Jurkat, Clone E6-1 (cell line): ENCODE data around the gene LEF1.
A peak's percentile ranks its signal among the peaks of the same experiment; 100 is the strongest.
"Not testable (repeated sequence)": the region's sequence is repeated elsewhere in the genome, so short reads cannot be mapped to it uniquely, and the experiment has no call there.

Experiments used
- DNase-seq: peaks from one replicate; pipeline ENCODE4 v3.0.0-alpha.2; 2011; ENCODE audit warnings: low read depth, low spot score
- H3K4me3 ChIP-seq: 2 replicates; pipeline ENCODE4 v1.5.1; 2011; ENCODE audit warnings: mild to moderate bottlenecking, low read length, control low read depth, moderate library complexity

LEF1 gene

DNA sequence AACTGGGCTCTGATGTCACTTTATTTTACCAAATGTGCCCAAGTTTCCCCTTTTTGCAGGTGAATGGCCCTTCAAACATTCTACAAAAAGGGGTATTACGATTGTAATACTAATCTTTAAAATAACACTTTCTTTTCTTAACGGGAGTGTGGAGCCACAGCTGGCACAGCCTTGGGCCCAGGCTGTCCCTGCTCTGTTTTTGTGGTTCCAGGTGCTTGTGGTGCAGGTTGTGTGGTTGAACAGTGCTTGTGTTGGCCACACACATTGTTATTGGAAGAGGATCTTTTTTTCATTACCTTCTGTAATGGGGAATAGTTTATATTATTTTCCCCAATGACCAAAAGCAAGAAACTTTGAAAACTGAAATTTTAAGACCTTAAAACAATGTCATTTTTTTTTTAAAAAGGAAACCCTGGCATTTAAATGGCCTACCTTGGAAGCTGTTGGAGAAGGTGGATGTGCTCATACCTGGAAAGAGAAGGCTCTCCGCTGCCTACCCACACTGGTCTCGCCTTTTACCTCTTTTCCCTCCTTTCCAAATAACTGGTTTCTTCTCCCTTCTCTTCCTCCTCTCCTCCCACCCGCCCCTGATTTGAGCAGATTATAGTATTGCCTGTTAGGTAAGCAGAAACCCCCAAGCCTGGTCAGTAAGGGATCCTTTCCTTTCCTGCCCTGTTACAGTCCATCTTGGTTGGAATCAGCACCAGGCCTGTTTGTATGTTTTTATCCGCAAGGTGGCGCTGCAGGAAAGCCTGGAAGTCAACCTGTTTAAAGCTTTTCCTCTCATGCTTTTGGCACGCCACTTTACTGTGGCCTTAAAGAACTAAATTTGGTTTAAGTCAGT is 150.5 kb downstream of the LEF1 start:
- peak; percentile 71 for DNase-seq
- no peak overlapping the region for H3K4me3 ChIP-seq

DNA sequence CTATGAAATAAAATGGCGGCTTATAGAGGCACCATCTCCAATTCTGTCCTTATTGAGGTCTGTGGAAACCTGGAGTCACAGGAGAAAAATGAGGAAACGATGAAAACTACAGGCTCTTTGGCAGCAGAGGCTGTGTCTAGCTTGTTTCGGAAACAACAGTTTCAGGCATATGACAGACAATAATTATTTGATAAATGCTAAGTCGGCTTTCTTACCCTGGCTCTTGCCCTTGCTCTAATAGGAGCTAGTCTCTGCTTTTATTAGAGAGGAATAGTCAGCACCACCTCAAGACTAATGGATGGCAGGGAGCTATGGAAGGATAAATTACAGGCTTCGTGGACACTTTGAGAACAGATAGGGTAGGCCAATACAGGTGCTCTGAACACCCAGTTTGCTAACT is 154.8 kb downstream of the LEF1 start:
- H3K4me3 ChIP-seq, result no peak overlapping the region
- DNase-seq, result no peak

DNA sequence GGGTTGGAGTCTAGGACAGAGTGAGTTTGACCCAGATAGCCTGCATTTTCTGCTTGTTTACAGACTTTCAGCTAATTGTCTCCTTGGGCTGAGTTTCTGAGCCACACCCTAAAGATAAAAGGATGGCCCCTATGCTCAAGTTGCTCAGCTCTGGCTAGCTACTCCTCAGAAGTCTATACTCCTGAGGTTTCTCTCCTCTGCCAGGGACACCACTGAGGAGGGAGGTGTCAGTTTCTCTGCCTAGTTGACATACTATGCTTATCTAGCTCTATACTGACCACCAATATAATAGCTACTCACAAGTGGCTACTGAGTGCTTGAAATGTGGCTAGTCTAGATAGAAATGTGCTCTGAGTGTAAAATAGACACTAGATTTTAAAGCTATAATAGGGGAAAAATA is 155.4 kb downstream of the LEF1 start:
- DNase-seq, result no peak
- no peak overlapping the region for H3K4me3 ChIP-seq

DNA sequence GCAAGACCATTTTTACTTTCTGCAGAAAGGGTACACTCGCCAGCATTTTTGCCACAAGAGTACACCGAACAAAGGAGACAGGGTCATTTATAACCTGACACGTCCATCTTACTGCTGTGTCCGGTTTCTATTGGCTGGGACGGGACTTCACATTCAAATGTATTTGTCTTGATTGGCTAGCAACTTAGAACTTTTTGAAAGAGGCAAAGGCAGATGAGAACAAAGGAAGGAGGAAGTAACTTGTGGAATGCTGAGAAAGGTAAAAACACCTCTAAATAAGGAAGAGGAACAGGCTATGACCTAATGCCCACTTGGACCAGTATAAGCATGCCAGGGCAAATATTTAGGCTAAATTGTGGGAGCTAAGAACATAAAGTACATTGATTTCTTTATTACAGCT is 156.3 kb downstream of the LEF1 start:
- not testable (repeated sequence) for DNase-seq, H3K4me3 ChIP-seq

DNA sequence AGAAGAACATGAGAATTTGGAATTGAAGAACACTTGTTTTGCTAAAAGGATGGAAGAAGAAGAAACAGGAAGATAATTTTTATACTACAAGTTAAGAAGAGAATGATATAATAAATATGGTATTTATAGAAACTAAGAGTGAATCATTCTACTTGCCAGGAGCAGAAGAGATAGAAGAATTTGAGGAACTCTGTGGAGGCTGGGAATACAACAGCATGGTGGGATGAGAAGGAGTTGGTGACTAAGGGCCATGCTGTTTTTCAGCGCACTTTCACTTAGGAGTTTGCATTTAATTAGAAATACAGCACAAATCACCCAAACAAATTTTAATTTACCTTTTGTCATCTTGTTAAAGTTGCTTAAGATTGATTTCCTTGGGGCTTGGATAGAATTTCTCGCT is 158.6 kb downstream of the LEF1 start:
- H3K4me3 ChIP-seq, result no peak overlapping the region
- DNase-seq, result no peak

DNA sequence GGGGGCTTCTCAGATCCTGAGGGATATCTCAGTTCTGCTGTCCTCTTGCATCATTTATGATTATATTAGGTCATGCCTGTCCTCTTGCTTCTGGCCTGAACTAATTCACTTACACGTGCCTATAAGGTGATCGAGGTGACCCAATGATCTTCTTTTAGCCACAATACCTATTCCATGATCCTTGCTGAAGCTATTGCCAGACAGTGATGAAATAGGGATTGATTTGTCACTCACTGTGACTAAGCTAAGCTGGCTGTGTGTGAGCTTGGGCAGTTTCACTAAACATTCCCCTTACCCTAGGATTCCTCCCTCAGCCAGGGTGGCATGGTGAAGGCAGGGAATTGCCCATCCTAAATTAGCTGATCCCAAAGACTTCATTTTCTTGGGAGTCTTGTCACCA is 160.0 kb downstream of the LEF1 start:
- H3K4me3 ChIP-seq, result no peak overlapping the region
- DNase-seq, result no peak

DNA sequence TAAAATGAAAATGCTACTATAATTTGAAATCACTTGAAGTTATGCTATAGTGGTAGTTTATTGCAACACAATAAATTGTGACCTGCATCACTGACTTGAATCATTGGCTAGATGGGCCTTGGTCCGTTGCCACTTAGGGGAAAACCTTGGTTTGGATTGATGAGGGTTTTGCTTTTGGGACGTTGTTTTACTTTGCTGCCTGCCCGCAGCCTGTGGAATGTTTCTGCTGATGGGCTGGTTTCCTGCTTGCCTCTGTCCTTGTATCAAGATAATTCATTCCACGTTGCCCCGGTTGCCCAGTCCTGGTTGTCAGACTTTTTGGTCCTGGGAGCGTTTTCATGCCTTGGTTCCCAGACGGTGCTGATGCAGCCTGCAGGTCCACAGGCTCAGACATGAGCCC is 160.7 kb downstream of the LEF1 start:
- H3K4me3 ChIP-seq, result no peak overlapping the region
- no peak for DNase-seq

DNA sequence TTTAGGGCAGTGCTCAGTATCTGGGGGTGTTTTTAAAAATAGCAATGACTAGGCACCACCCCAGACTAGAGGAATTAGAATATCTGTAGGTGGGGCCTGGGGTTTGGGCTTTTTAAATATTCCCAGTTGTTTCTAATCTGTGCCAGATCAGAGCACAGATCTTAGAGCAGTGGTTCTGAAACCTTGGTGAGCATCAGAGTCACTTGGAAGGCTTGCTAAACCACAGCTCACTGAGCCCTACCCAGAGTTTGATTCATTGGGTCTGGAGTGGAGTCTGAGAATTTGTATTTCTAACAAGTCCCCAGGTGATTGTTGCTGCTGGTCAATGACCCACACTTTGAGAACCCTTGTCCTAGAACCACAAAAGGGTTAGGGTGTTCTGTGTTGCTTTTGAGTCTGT is 162.4 kb downstream of the LEF1 start:
- no peak overlapping the region for H3K4me3 ChIP-seq
- no peak for DNase-seq

DNA sequence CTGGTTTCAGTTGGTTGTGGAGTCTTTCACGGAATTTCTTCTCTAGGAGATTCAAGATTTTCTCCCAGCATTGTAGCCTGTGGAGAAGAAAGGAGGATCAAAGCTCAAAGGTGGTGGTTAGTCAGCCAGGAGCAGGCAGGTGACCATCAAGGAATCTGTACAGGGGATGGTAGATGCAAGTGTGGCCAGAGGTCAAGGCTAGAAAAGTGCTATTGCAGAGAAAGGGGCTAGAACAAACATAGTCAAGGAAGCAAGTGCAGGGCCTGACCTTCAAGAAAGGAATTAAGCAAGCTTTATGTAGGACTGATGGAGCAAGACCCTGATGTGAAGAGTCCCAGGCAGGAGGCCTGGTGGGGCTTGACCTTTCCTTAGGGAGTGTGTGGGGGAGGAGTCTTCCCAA is 162.9 kb downstream of the LEF1 start:
- H3K4me3 ChIP-seq, result no peak overlapping the region
- DNase-seq, result no peak

DNA sequence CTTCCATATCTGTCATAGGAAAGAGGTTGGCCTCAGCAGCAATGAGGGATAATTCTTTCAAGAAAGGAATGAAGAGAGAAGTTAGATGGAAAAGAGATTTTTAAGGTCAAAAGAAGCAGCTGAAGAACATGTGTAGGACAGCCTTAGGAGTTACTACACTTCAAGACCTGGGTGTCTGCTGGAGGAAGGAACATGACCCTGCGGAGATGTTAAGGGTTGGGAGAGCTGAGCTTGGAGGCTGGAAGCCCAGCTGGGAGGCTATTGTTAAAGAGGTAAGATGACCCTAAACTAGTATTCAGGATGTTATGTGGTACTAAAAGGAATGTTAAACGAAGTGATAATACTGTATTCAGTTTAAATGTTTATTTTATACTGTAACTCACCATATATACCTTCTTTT is 164.1 kb downstream of the LEF1 start:
- no peak for DNase-seq
- no peak overlapping the region for H3K4me3 ChIP-seq

DNA sequence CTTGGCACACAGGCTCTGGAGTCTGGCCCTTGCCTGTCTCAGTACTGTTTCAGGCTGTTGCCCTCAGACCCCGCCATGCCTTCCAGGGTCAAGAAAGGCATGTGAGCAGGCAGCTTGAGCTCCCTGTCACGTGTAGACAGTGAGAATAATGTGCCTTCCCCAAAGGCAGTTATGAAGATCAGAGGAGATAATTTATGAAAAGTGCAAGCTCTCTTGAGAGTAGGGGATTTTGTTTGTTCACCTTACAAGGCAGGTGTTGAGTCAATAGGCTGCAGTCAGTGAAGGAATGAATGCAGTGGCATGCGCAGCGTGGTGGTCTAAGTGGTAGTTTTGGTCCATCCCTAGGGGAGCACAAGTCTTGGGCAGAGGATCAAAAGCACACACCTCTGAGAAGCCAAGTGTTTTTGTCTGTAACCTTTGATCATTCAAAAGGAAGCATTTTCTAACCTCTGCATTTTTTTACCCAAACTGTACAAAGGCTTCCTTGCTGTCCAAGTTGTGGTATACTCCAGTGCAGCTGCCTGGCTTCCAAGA is 164.7 kb downstream of the LEF1 start:
- no peak overlapping the region; the same call in 1 of the 2 replicates for H3K4me3 ChIP-seq
- DNase-seq, result peak; percentile 82

DNA sequence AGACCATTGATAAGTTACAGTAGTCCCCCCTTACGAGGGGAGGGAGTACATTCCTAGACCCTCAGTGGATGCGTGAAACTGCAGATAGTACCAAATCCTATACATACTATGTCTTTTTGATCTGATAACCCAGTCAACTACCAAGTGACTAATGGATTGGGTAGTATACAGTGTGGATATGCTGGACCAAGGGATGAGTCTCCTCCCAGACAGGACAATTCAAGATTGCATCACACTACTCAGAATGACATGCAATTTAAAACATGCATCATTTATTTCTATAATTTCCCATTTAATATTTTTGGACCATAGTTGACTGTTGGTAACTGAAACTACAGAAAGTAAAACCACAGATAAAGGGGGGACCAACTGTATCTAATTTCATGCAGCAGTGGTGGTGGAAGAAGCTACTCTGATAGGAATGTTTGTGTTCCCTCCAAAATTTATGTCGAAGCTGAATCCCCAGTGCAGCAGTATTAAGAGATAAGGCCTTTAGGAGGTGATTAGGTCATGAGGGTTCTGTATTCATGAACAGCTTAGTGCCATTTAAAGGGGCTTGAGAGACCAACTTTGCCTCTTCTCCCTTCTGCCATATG is 167.1 kb downstream of the LEF1 start:
- H3K4me3 ChIP-seq, result no peak overlapping the region
- DNase-seq, result no peak

DNA sequence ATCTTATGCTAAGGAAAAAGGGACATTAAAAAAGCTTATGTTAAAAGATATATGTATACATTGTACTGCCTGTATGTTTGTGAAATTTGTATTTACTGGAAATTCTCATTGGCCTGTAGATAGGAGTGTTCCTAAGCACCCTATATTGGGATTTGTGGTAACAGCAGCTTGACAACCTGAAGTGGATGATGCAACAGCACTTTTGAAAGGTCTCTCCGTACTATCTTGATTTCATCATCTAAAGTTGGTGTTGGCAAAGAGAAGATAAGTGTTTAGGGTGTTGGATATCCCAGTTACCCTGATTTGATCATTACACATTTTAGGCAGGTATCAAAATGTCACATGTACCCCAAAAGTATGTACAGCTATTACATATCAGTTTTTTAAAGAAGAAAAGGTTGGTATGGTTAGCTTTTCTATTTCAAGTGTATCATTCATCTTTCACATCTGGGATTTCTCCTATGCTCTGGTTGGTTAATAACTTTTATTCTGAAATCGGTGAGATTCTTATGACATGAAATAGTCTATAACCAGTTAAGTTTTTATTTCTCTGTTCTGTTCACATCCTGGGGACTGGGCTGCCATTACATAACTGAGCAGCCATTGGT is 168.7 kb downstream of the LEF1 start:
- no peak overlapping the region for H3K4me3 ChIP-seq
- DNase-seq, result no peak

DNA sequence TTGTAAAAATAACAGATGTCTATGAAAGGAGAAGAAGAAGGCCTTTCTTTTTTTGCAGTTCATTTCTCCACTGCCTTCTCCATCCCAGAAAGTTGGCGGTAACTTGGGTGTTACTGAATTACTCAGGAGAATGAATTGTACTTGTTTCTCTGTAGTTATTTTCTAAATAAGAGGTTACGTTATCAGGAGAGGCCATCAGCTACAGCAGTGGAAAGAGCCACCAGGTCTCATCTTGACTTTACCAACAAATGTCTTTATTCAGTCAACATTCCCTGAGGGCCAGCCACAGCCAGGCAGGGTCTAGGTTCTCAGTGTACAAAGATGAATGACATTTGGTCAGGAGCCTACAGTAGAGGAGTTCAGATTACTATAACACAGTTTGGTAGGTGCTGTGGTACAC is 170.9 kb downstream of the LEF1 start:
- DNase-seq, result no peak
- H3K4me3 ChIP-seq, result no peak overlapping the region
